Immature natural killer cell (primary cell): Measurements from ENCODE around the gene TMPRSS3. TPM values are rescaled to one million over a fixed set of nuclear protein-coding genes. Genes with fewer than 3 reads are reported as not detected.

ENCODE experiments used
- polyA plus RNA-seq, 3 donors: library from polyadenylated mRNA; unstranded; fragments of 300-500 nt; fragmentation: Illumina TruSeq; gene quantifications; one replicate each; pipeline ENCODE4 v1.2.3, GENCODE V29; 2021

The TMPRSS3 gene
- polyA plus RNA-seq, 3 donors from 2014 or later = 0.30 TPM; not detected in 2

Other genes starting within 250 kb of the TMPRSS3 start
- 10 to 100 TPM in 1 of 3 donors, 1 to 10 TPM in 2; 4.3 to 10.9 (median 8.2) TPM for gene ABCG1, start 176.9 kb downstream of the TMPRSS3 start, polyA plus RNA-seq
- gene TFF3, start 80.6 kb downstream of the TMPRSS3 start, polyA plus RNA-seq = not detected
- not detected for gene TFF2, start 45.1 kb downstream of the TMPRSS3 start, polyA plus RNA-seq
- not detected for gene TFF1, start 29.5 kb downstream of the TMPRSS3 start, polyA plus RNA-seq
- gene UBASH3A, start 7.8 kb upstream of the TMPRSS3 start, polyA plus RNA-seq = under 1 TPM in 2 of 3 donors, not detected in 1; 0.38 to 0.58 TPM
- gene RSPH1, start 100.2 kb upstream of the TMPRSS3 start, polyA plus RNA-seq = under 1 TPM in 1 of 3 donors, not detected in 2; 0.37 TPM
- 1 to 10 TPM in 2 of 3 donors, under 1 TPM in 1; 0.09 to 6.3 (median 3.0) TPM for gene SLC37A1, start 117.8 kb upstream of the TMPRSS3 start, polyA plus RNA-seq